NT2/D1 (cell line): Measurements from ENCODE around the gene ABLIM2.
A peak's percentile ranks its signal among the peaks of the same experiment; 100 is the strongest.

Source experiments
- DNase-seq: peaks from one replicate; pipeline ENCODE4 v3.0.0-alpha.2; 2011; ENCODE audit warnings: low read depth, low spot score
- H3K27me3 ChIP-seq: 2 replicates; pipeline ENCODE4 v1.6.0; 2011; ENCODE audit warnings: mild to moderate bottlenecking; ENCODE audit not compliant: insufficient read length, insufficient read depth
- H3K36me3 ChIP-seq: 2 replicates; pipeline ENCODE4 v1.6.1; 2011; ENCODE audit warnings: mild to moderate bottlenecking, low read length, mixed read lengths; ENCODE audit not compliant: insufficient read depth, insufficient read length
- H3K4me1 ChIP-seq: 2 replicates; pipeline ENCODE4 v1.5.1; 2011; ENCODE audit not compliant: insufficient read depth, insufficient read length
- H3K4me3 ChIP-seq: 2 replicates; pipeline ENCODE4 v1.5.1; 2011; ENCODE audit warnings: low read depth; ENCODE audit not compliant: insufficient read length
- H3K9ac ChIP-seq: 2 replicates; pipeline ENCODE4 v1.6.0; 2011; ENCODE audit warnings: low read depth; ENCODE audit not compliant: insufficient read length
- H3K9me3 ChIP-seq: 2 replicates; pipeline ENCODE4 v1.5.1; 2011; ENCODE audit warnings: mild to moderate bottlenecking, low read length; ENCODE audit not compliant: insufficient read depth
- SUZ12 ChIP-seq: IDR thresholded peaks from 2 replicates; pipeline ENCODE4 v1.6.1; 2011; ENCODE audit not compliant: insufficient read length, insufficient read depth; ENCODE audit errors: extremely low read depth
- YY1 ChIP-seq: IDR thresholded peaks from 2 replicates; pipeline ENCODE4 v1.6.1; 2011; ENCODE audit not compliant: insufficient read length, insufficient read depth
- ZNF274 ChIP-seq: IDR thresholded peaks from 2 replicates; pipeline ENCODE4 v1.6.1; 2011; ENCODE audit warnings: mild to moderate bottlenecking, low read depth, low read length

ABLIM2 gene

DNA sequence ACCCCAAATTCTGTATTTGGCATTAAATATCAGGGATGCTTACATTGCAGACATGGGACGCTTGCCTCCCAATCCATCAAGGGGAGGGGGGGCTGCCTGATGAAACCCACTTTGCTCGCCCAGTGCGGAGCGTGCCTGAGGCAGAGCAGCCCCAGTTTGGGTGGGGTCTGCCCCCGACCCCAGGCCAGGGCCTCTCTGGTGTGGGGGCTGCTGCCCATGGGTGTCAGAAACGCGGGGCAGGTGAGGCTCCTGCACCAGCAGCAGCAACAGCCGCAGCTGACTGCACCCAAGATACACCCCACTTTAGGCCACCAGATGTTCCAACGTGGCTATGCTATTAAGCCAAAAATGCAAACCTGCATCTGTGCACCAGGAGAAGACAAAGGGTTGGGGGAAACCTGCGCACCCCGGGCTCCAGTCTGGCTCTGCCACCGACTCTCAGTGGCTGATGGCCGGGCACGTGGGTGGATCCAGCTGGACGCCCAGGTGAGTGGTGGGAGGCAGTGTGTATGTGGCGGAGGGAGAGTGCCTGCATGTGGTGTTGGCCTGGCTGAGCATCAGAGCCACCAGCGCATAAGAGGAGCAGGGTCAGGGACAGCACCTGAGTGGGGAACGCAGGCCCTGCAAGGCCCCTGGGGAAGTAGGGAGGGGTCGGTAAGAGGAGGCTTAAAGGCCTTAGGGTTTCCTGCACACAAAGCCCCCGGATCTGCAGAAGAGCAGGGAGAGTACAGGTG, 86.2 kb downstream of the ABLIM2 start:
- Histone ChIP-seq H3K36me3 (no peaks in the 10 kb centered on the region), H3K27me3 (peaks cover 2% of the 10 kb centered on the region), H3K4me1 (peaks cover 19% of the 10 kb centered on the region), H3K9ac (peak overlapping the region; percentile 18), H3K9me3 (no peaks in the 10 kb centered on the region), H3K4me3 (no peak overlapping the region)
- TF ChIP-seq SUZ12: no peak
- TF ChIP-seq ZNF274: no peak
- TF ChIP-seq YY1: no peak
- DNase-seq: no peak

DNA sequence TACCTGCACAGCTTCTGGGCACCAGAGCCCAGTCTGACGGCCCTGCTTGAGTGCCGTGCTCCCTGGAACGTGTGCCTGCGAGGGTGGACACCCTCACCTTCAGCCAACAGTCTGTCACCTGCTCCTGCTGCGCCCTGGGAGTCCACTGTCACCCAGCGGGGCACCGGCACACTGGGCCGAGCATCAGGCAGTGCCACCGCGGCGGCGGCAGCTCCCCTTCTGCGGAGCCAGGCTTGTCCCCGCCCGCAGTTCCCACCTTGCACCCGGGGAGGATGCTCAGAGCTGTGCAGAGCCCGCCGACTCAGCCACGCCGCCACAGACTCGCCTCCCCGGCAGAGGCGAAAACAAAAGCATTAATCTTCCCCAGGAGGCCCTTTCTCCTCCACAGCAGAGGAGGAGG, 86.8 kb downstream of the ABLIM2 start:
- TF ChIP-seq SUZ12 (no peak), ZNF274 (no peak), YY1 (no peak)
- no peaks in the 10 kb centered on the region for H3K9me3 ChIP-seq
- no peak overlapping the region for H3K4me3 ChIP-seq
- peaks cover 19% of the 10 kb centered on the region for H3K4me1 ChIP-seq
- DNase-seq: no peak
- H3K9ac ChIP-seq: peak overlapping the region; percentile 16
- no peaks in the 10 kb centered on the region for H3K36me3 ChIP-seq
- peaks cover 2% of the 10 kb centered on the region for H3K27me3 ChIP-seq

DNA sequence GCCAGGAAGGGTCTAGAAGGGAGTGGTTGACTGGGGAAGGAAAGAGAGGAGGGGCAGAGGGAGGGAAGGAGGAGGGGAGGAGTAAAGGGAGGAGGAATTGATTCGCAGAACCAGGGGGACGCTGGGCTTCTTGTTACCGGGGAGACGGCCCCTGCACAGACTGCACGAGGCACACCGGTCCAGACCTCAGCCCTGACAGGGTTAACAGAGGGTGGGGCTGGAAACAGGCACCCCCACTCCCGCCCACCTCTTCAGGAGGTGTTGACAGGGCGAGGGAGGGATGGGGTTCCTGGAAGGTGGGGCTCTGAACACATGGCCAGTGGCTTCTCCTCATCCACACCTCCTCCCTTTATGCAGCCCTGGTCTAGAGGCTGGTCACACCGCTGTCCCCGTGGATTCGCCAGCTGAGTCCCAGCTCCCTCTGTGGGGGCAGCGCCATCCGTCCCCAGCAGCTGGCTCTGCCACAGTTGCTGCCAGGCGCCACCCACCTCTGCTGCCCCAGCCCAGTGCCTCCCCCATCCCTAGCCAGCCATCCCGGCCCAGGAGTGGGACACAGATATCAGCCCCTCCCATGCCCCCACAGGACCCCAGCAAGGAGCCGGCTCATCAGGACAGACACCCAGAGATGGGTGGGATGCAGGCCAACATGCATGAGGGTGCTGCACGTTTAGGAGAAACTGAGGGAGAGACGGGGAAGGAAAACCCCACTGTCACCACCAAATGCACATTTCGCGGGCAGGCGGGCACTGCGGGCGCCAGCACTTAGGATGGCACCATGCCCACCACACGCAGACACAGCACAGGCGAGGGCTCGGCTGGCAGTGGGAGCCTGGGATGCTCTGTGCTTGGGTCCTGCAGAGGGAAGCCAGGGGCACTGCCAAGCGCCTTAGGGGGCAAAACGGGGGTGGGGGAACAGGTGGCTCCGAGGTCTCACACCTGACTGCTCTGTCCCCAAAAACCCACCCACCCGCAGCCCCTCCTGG, 87.6 kb downstream of the ABLIM2 start:
- H3K4me1 ChIP-seq: peaks cover 15% of the 10 kb centered on the region
- no peak overlapping the region for H3K4me3 ChIP-seq
- H3K27me3 ChIP-seq: peaks cover 2% of the 10 kb centered on the region
- no peaks in the 10 kb centered on the region for H3K36me3 ChIP-seq
- H3K9me3 ChIP-seq: no peaks in the 10 kb centered on the region
- no peak for DNase-seq
- peak overlapping the region; percentile 34 for H3K9ac ChIP-seq
- TF ChIP-seq YY1 (no peak), SUZ12 (no peak), ZNF274 (no peak)

DNA sequence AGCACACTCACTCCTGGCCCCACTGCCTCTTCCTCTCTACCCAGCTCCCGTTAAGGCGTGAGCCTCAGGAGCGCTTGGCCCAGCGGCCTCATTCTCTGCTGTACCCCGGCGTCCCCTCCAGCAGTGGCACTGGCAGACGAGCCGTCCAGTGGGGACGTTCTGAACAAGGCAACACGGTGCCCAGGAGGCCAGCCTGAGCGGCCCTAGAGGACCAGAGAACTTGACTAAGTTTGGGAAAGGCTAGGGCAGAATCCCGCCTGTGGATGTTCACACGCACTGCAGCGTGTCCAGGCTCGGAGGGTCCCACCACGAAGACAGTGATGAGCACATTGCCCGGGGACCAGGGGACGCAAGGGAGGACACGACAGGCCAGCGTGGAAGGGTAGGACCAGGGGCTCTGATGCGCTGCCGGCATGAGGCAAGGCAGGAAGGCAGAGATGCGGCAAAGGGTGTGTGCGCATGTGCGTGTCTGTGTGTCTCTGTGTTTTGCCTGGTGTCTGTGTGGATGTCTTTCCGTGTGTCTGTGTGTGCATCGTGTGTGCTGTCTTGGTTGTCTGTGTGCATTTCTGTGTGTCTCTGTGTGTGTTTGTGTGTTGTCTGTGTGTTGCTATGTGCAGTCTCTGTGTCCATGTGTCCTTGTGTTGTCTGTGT, 89.4 kb downstream of the ABLIM2 start:
- Histone ChIP-seq H3K4me3 (no peak overlapping the region), H3K36me3 (no peaks in the 10 kb centered on the region), H3K4me1 (peaks cover 12% of the 10 kb centered on the region), H3K9ac (no peak overlapping the region), H3K27me3 (peaks cover 2% of the 10 kb centered on the region), H3K9me3 (peaks cover 13% of the 10 kb centered on the region)
- no peak for DNase-seq
- no peak for TF ChIP-seq SUZ12

DNA sequence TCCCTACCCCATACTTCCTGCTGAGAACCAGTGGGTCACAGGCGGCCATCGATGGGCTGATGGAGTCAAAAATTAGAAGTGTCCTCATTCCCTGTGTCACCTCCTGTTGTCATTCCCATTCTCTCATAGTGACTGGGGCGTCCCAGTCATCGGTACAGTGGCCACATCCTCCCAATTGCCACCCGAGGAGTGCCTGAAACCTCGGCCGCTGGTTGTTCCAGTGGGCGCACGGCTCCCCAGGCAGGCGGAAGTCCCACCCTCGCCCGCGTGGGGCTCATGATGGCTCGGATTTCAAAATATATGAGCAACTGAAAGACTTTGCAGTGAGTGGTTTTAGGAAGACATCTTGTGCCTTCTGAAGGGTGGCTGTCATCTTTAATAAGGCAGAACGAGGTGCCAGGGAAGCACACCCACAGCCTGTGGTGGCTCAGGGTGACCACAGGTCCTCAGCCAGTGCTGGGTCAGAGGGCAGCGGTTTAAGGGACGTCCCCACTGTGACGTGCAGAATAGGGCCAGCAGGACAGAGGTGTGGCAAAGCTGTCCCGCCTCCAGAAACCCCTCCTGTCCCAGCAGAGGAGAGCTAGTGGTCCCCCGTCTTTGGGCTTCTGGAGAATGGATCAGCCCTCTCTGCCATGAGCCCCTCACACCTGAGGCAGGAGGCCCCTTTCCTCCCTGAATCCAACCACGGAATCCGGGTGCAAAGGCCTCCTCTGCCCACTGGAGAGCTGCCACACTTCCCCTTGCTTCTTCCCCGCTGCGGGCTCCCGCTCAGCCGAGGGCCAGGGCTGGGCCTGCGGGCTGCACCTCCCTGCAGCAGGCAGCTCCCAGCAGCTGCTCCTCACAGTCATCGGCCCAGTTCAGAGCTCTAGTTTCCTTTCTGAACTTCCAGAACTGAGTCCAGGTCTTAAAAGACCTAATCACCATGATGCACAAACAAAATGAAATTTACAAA, 90.4 kb downstream of the ABLIM2 start:
- no peak overlapping the region for H3K4me3 ChIP-seq
- H3K9ac ChIP-seq: no peak overlapping the region
- peaks cover 11% of the 10 kb centered on the region for H3K4me1 ChIP-seq
- peaks cover 2% of the 10 kb centered on the region for H3K27me3 ChIP-seq
- no peak for DNase-seq
- H3K36me3 ChIP-seq: no peaks in the 10 kb centered on the region
- peaks cover 23% of the 10 kb centered on the region for H3K9me3 ChIP-seq
- no peak for TF ChIP-seq ZNF274

DNA sequence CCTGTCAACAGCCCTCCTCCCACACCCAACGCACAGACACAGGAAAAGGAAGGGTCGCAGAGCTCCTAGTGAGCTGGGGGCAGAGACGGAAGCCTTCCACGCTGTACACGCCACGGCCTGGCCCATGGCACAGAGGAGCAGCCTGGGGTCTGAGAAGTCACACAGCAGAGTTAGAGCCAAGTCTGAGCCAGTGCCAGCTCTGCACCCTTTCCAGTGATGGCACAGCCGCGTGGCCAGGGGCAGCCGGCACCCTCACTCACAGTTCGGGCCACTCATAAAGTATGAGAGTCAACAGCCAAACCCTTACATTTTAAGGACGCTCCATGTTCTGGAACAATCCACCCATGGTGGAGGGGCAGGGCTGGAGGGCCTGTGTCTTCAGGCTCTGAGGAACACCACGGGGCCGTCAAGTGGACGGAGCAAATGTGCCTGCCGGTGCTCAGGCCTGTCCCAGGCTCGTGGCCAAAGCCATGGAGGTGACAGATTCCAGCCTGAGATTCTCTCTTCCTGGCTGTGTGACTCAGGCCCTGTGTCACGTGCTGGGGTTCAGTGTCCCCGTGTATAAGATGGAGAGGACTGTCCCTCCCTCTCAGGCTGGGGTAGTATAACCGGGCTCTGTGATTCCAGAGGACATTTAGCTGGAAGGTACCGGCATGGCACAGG, 91.2 kb downstream of the ABLIM2 start:
- TF ChIP-seq YY1 (no peak), SUZ12 (no peak), ZNF274 (no peak)
- H3K27me3 ChIP-seq: peaks cover 2% of the 10 kb centered on the region

More for the DNA sequence above, 91.2 kb downstream of the ABLIM2 start:
- peaks cover 28% of the 10 kb centered on the region for H3K9me3 ChIP-seq
- H3K4me3 ChIP-seq: no peak overlapping the region
- H3K4me1 ChIP-seq: peaks cover 2% of the 10 kb centered on the region
- DNase-seq: no peak
- H3K9ac ChIP-seq: no peak overlapping the region
- H3K36me3 ChIP-seq: no peaks in the 10 kb centered on the region
